ENCODE results near the gene PPP6R3.

GRCh38 chr11:68545796-68546195 lies 85.2 kb downstream of the PPP6R3 start:
- TF ChIP-seq GATA3 (IDR thresholded peaks at IDR 0.05; ENCODE audit: low read depth, low read length) (no peak), GATA2 (IDR thresholded peaks at IDR 0.05; ENCODE audit: low read depth, low read length) (no peak)

Measured in SH-SY5Y (cell line).